H1 (cell line): Measurements from ENCODE around the gene MKI67. TPM values are rescaled to one million over a fixed set of nuclear protein-coding genes. Genes with fewer than 3 reads are reported as not detected.

Source experiments
- CEBPB ChIP-seq: IDR thresholded peaks from 2 replicates; pipeline ENCODE4 v1.6.1; 2012; ENCODE audit warnings: low read depth, low read length
- RFX5 ChIP-seq: IDR thresholded peaks from 2 replicates; pipeline ENCODE4 v1.6.1; 2011; ENCODE audit warnings: low read depth, low read length, improper control_type of control experiment, borderline replicate concordance
- SP4 ChIP-seq: IDR thresholded peaks from 2 replicates; pipeline ENCODE4 v1.6.1; 2012; ENCODE audit warnings: low read length, inconsistent platforms
- polyA plus RNA-seq, 7 experiments: library from polyadenylated mRNA; depleted of rRNA in 3 of 7; stranded (reverse) in 5 of 7; unstranded in 2 of 7; fragments of >200 nt in 5 of 7; fragments of 200-250 nt in 2 of 7; gene quantifications; 1 replicate in 5 of 7; 2 replicates in 1 of 7; 4 replicates in 1 of 7; pipeline versions ENCODE4 v1.2.1 to v1.2.3, GENCODE V29; 2011 to 2013; ENCODE audit warnings: missing spikeins in 2 of 7, mixed read lengths in 2 of 7
- total RNA-seq: library from RNA; stranded (reverse); fragmentation: NEBNext Ultra II Directional; extraction: Animal tissue kit (Norgen Biotek cat#: 25700); gene quantifications from 2 replicates; pipeline ENCODE4 v1.2.1, GENCODE V29; 2021
- TF ChIP-seq, protein P1 (sequence below): IDR thresholded peaks from 2 replicates; pipeline ENCODE4 v1.6.1; 2012; ENCODE audit warnings: low read length, inconsistent platforms

The MKI67 gene
- total and polyA plus RNA-seq, 2 of the 8 experiments (the other 6 are each of a cell fraction or from before 2014, with no cell fraction given), result 15.8 to 85.1 TPM

DNA sequence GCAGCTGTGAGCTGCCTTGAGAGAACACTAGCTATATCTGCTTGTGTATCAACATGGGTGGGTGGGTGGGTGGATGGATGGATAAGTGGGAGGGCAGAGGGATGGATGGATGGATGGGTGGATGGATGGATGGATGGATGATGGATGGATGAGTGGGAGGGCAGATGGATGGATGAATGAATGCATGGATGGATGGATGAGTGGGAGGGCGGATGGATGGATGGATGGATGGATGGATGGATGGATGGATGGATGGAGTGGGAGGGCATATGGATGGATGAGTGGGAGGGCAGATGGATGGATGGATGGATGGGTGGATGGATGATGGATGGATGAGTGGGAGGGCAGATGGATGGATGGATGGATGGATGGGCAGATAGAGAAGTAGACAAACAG, 76.1 kb downstream of the MKI67 start (continued):
- TF ChIP-seq, protein P1, sequence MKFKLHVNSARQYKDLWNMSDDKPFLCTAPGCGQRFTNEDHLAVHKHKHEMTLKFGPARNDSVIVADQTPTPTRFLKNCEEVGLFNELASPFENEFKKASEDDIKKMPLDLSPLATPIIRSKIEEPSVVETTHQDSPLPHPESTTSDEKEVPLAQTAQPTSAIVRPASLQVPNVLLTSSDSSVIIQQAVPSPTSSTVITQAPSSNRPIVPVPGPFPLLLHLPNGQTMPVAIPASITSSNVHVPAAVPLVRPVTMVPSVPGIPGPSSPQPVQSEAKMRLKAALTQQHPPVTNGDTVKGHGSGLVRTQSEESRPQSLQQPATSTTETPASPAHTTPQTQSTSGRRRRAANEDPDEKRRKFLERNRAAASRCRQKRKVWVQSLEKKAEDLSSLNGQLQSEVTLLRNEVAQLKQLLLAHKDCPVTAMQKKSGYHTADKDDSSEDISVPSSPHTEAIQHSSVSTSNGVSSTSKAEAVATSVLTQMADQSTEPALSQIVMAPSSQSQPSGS, result no peak
- no peak for TF ChIP-seq RFX5
- no peak for TF ChIP-seq SP4
- no peak for TF ChIP-seq CEBPB
- TF ChIP-seq, all 59 proteins: peak for 0
